ENCODE data around the gene ESYT3.

ESYT3 gene

GRCh38 chr3:138434276-138434874, at the start of gene ESYT3:
Gene ESYT3, plus strand, starts transcription at chr3:138434616. Its CDS starts 183 bp downstream, at chr3:138434799.
- Histone ChIP-seq H3K27ac (ENCODE audit: low read depth, low read length) (no peak within 1 kb of the TSS), H3K4me3 (ENCODE audit: low read depth, low read length) (peak within 1 kb of the TSS; percentile 66), H3K9ac (ENCODE audit: low read depth, low read length) (no peak within 1 kb of the TSS), H3K36me3 (ENCODE audit: control insufficient read depth, insufficient read depth, low read length) (no peaks in the 10 kb centered on the region), H3K27me3 (ENCODE audit: control insufficient read depth, insufficient read depth, low read length) (peaks cover 50% of the 10 kb centered on the region), H3K4me1 (ENCODE audit: control insufficient read depth, insufficient read depth, low read length) (peaks cover 5% of the 10 kb centered on the region; the same call in 1 of the 2 replicates), H3K9me3 (ENCODE audit: control insufficient read depth, insufficient read depth, low read length) (0 out of 2 replicates have a peak, but pooled peaks cover 5% of the 10 kb centered on the region)

DNA sequence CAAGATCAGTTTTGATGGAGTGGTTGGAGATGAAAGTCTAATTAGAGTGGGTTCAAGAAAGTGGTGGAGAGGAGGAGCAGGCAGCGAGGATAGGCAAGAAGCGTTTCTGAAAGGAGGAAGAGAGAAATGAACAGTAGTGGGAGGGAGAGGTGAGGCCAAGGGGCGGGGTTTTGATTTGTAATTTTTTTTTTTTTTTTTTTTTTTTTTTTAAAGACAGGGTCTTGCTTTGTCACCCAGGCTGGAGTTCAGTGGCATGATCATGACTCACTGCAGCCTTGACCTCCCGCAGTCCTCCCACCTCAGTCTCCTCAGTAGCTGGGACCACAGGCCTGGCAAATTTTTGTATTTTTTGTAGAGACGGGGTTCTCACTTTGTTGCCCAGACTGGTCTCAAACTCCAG, 49.4 kb upstream of the ESYT3 start:
- no peak overlapping the region for H3K4me3 ChIP-seq (ENCODE audit: low read depth, low read length)
- H3K27ac ChIP-seq (ENCODE audit: low read depth, low read length) = no peak overlapping the region
- 0 out of 2 replicates have a peak, but pooled peaks cover under 1% of the 10 kb centered on the region for H3K4me1 ChIP-seq (ENCODE audit: control insufficient read depth, insufficient read depth, low read length)
- H3K9me3 ChIP-seq (ENCODE audit: control insufficient read depth, insufficient read depth, low read length) = no peaks in the 10 kb centered on the region
- H3K9ac ChIP-seq (ENCODE audit: low read depth, low read length) = no peak overlapping the region
- no peaks in the 10 kb centered on the region for H3K27me3 ChIP-seq (ENCODE audit: control insufficient read depth, insufficient read depth, low read length)
- H3K36me3 ChIP-seq (ENCODE audit: control insufficient read depth, insufficient read depth, low read length) = no peaks in the 10 kb centered on the region

DNA sequence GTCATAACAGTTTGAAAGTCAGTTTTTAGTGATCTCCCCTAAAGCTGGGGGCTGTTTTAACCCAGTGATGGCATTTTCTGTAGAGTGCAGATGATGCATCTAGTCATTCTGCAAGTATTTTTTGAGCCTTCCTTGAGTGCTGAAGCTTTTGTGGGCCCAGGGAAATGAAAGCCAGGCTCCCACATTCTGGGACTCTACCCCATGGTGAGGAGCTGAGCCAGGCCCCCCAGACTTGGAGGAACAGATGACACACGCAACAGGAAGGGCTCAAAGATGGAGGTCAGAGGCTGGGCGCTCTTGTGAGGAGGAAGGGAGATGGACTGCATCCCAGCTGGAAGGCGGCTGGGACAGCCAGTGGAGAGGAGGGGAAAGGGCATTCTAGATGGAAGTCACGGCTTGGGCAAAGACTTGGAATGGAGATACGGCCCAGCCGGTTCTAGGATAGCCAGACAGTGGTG, 45.2 kb upstream of the ESYT3 start:
- H3K9ac ChIP-seq (ENCODE audit: low read depth, low read length) = no peak overlapping the region
- H3K4me1 ChIP-seq (ENCODE audit: control insufficient read depth, insufficient read depth, low read length) = peaks cover 5% of the 10 kb centered on the region; the same call in 1 of the 2 replicates
- no peaks in the 10 kb centered on the region for H3K27me3 ChIP-seq (ENCODE audit: control insufficient read depth, insufficient read depth, low read length)
- H3K4me3 ChIP-seq (ENCODE audit: low read depth, low read length) = no peak overlapping the region
- H3K9me3 ChIP-seq (ENCODE audit: control insufficient read depth, insufficient read depth, low read length) = no peaks in the 10 kb centered on the region
- no peaks in the 10 kb centered on the region for H3K36me3 ChIP-seq (ENCODE audit: control insufficient read depth, insufficient read depth, low read length)
- H3K27ac ChIP-seq (ENCODE audit: low read depth, low read length) = no peak overlapping the region

DNA sequence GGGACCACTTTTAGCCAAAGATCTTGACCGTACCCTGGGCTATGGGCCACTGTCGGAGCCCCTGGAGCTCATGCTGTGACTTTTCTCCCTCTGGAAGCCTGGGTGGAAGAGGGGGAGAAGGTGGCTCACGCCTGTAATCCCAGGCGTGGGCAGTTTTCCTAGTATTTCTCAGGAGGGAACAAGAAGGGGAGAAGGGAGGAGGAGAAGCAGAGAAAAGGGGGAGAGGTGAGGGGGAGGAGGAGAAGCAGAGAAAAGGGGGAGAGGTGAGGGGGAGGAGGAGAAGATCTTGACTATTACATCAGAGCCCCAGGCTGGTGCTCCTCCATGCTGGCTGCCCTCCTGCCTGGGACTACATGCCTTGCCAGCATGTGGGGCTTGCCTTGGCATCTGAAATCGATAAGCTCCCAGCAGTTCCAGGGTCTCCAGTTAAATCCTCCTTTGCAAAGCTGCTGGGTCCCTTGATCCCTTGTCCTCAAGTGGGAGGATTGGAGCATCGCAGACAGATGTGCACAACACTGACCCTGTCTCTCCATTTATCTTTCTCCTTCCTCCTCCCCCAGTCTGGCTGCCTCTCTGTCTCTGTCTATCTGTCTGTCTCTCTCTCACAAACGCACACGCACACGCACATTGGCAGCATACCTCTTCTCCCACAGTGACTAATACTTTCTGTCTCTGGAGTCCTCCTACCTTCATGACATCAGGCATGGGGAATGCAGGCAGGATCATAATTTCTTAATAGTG, 44.4 kb upstream of the ESYT3 start:
- Histone ChIP-seq H3K27ac (ENCODE audit: low read depth, low read length) (no peak overlapping the region), H3K4me1 (ENCODE audit: control insufficient read depth, insufficient read depth, low read length) (peaks cover 5% of the 10 kb centered on the region; the same call in 1 of the 2 replicates), H3K9ac (ENCODE audit: low read depth, low read length) (no peak overlapping the region), H3K27me3 (ENCODE audit: control insufficient read depth, insufficient read depth, low read length) (no peaks in the 10 kb centered on the region), H3K4me3 (ENCODE audit: low read depth, low read length) (no peak overlapping the region), H3K36me3 (ENCODE audit: control insufficient read depth, insufficient read depth, low read length) (no peaks in the 10 kb centered on the region), H3K9me3 (ENCODE audit: control insufficient read depth, insufficient read depth, low read length) (no peaks in the 10 kb centered on the region)

DNA sequence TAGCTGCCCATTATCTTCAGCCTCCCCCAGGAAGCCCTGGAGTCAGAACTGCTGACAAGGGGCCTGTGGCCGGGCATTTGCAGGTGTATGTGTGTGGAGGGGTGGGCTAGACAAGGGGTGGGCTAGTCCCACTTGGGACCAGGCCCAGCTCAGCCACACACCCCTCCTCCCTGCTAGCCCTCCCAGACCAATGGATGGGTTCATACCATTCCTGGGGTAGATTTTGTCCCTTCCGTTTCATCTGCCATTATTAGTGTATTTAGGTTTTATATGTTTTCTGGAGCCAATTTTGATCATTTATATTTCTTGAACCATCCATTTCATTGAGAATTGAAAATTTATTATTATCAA, 43.9 kb upstream of the ESYT3 start:
- H3K36me3 ChIP-seq (ENCODE audit: control insufficient read depth, insufficient read depth, low read length) = no peaks in the 10 kb centered on the region
- H3K4me1 ChIP-seq (ENCODE audit: control insufficient read depth, insufficient read depth, low read length) = peaks cover 5% of the 10 kb centered on the region; the same call in 1 of the 2 replicates
- H3K27ac ChIP-seq (ENCODE audit: low read depth, low read length) = no peak overlapping the region
- no peaks in the 10 kb centered on the region for H3K9me3 ChIP-seq (ENCODE audit: control insufficient read depth, insufficient read depth, low read length)
- H3K4me3 ChIP-seq (ENCODE audit: low read depth, low read length) = no peak overlapping the region
- H3K9ac ChIP-seq (ENCODE audit: low read depth, low read length) = no peak overlapping the region
- no peaks in the 10 kb centered on the region for H3K27me3 ChIP-seq (ENCODE audit: control insufficient read depth, insufficient read depth, low read length)

DNA sequence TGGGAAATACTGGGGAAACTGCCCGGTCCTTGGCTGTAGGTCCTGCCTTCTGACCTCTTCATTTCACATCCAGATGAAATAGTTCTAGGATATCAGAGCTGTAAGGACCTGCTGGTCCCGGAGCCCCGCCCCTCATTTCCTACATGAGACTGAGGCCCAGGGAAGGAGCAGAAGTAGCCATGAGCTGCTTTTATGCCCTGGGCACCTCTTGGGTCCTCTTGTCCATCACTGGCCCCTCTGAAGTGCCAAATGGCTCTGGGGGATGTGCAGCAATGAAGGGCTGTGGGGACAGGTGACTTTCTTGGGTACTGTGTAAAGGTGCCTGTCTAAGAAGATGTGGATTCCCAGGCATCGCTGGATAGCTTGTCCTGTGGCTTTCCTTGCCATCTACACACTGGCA, 40.3 kb upstream of the ESYT3 start:
- no peak overlapping the region for H3K9ac ChIP-seq (ENCODE audit: low read depth, low read length)
- no peaks in the 10 kb centered on the region for H3K27me3 ChIP-seq (ENCODE audit: control insufficient read depth, insufficient read depth, low read length)
- peaks cover 5% of the 10 kb centered on the region; the same call in 1 of the 2 replicates for H3K36me3 ChIP-seq (ENCODE audit: control insufficient read depth, insufficient read depth, low read length)
- H3K9me3 ChIP-seq (ENCODE audit: control insufficient read depth, insufficient read depth, low read length) = no peaks in the 10 kb centered on the region
- no peak overlapping the region for H3K27ac ChIP-seq (ENCODE audit: low read depth, low read length)
- H3K4me1 ChIP-seq (ENCODE audit: control insufficient read depth, insufficient read depth, low read length) = peaks cover 17% of the 10 kb centered on the region
- H3K4me3 ChIP-seq (ENCODE audit: low read depth, low read length) = no peak overlapping the region

DNA sequence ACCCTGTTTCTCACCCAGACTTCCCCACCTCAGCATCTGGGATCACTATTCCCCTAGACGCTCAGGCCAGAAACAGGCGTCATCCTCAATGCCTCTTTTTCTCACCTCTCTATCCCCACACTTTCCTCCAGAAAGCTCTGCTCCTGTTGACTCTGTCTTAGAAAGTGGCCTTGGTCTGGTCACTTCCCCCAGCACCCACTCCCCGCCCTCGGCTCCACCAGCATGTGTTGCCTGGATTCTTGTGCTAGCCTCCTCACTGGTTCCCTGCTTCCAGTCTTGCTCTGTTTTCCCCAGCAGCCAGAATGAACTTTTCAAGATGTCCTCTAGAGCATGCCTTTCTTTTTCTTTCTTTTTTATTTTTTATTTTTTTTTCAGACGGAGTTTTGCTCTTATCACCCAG, 39.7 kb upstream of the ESYT3 start:
- no peak overlapping the region for H3K9ac ChIP-seq (ENCODE audit: low read depth, low read length)
- peaks cover 8% of the 10 kb centered on the region; the same call in 1 of the 2 replicates for H3K36me3 ChIP-seq (ENCODE audit: control insufficient read depth, insufficient read depth, low read length)
- no peaks in the 10 kb centered on the region for H3K9me3 ChIP-seq (ENCODE audit: control insufficient read depth, insufficient read depth, low read length)
- no peak overlapping the region for H3K4me3 ChIP-seq (ENCODE audit: low read depth, low read length)
- H3K27ac ChIP-seq (ENCODE audit: low read depth, low read length) = no peak overlapping the region
- no peaks in the 10 kb centered on the region for H3K27me3 ChIP-seq (ENCODE audit: control insufficient read depth, insufficient read depth, low read length)
- peaks cover 17% of the 10 kb centered on the region for H3K4me1 ChIP-seq (ENCODE audit: control insufficient read depth, insufficient read depth, low read length)

DNA sequence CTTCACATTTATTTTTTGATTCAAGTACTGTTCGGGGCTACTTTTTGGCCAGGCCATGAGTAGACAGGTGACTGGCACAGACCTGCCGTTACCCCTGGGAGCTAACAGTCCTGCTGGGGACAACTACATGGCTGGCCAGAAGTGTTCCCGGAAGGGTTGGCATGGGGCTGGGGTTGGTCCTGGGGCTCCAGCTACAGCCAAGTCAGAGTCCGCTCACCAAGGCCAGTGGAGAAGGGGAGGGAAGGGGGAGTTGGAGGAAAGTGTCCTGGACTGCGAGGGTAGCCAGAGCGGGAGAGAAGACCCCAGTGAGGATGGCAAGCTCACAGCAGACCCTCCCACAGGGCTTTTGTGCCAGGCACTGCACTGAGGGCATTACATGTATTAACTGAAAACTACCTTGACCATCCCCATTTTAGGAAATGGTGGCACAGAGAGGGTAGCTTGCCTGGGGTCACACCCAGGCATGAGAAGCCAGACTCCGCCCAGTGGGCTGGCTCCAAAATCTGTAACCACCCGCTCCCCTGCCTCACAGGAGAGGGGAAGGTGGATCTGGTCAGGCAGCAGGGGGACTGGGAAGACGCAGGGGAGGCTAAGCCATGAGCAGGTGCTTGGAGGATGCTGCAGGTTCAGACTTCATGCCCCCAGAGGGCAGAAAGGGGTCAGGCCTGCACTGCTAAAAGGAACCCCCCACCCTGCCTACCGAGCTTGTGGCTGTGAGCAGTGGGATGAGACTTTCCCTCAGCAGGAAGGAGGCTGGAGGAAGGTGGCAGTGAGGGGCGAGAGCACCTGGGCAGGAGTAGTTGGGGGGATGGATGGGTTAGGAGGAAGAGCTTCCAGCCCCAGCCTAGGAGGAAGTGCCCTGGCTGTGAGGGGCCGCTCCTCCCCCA, 38.3 kb upstream of the ESYT3 start:
- H3K4me1 ChIP-seq (ENCODE audit: control insufficient read depth, insufficient read depth, low read length) = peaks cover 12% of the 10 kb centered on the region; the same call in 1 of the 2 replicates
- no peaks in the 10 kb centered on the region for H3K9me3 ChIP-seq (ENCODE audit: control insufficient read depth, insufficient read depth, low read length)
- H3K27me3 ChIP-seq (ENCODE audit: control insufficient read depth, insufficient read depth, low read length) = no peaks in the 10 kb centered on the region
- H3K4me3 ChIP-seq (ENCODE audit: low read depth, low read length) = no peak overlapping the region
- peaks cover 12% of the 10 kb centered on the region; the same call in 1 of the 2 replicates for H3K36me3 ChIP-seq (ENCODE audit: control insufficient read depth, insufficient read depth, low read length)
- H3K9ac ChIP-seq (ENCODE audit: low read depth, low read length) = no peak overlapping the region
- no peak overlapping the region for H3K27ac ChIP-seq (ENCODE audit: low read depth, low read length)

DNA sequence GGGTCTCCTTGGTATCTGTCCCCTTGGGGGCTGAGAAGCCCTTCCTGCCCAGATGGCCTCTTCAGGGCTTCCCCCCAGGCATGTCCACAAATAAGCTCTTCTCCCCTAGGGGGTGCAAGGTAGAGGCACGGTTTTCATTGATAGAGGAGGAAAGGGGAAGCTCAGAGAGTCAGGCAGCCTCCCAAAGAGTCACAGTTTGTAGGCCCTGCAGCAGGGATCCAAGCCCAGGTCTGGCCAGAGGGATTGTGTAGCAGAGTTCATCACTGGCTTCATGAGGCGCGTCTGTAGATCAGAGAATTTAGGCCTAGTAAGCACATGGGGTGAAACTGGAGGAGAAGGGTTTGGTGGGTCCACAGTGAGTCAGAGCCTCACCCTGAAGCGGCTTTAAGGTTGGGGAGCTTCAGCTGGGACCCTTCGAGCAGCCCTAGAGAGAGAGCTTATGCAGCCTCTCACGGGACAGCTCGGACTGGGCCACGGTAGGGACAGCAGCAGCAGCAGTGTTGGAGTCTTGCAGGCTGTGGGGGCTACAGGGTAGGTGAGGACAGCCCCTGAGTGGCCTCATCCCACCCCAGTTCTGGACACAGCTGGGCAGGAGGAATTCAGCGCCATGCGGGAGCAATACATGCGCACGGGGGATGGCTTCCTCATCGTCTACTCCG, 37.5 kb upstream of the ESYT3 start:
- Histone ChIP-seq H3K27me3 (ENCODE audit: control insufficient read depth, insufficient read depth, low read length) (no peaks in the 10 kb centered on the region), H3K9ac (ENCODE audit: low read depth, low read length) (no peak overlapping the region), H3K9me3 (ENCODE audit: control insufficient read depth, insufficient read depth, low read length) (no peaks in the 10 kb centered on the region), H3K4me3 (ENCODE audit: low read depth, low read length) (no peak overlapping the region), H3K4me1 (ENCODE audit: control insufficient read depth, insufficient read depth, low read length) (peaks cover 12% of the 10 kb centered on the region; the same call in 1 of the 2 replicates), H3K36me3 (ENCODE audit: control insufficient read depth, insufficient read depth, low read length) (peaks cover 13% of the 10 kb centered on the region; the same call in 1 of the 2 replicates), H3K27ac (ENCODE audit: low read depth, low read length) (no peak overlapping the region)

- Histone ChIP-seq H3K4me3 (ENCODE audit: low read depth, low read length) (no peak overlapping the region), H3K9me3 (ENCODE audit: control insufficient read depth, insufficient read depth, low read length) (no peaks in the 10 kb centered on the region), H3K27ac (ENCODE audit: low read depth, low read length) (no peak overlapping the region), H3K9ac (ENCODE audit: low read depth, low read length) (no peak overlapping the region), H3K36me3 (ENCODE audit: control insufficient read depth, insufficient read depth, low read length) (peaks cover 20% of the 10 kb centered on the region; the same call in 1 of the 2 replicates), H3K27me3 (ENCODE audit: control insufficient read depth, insufficient read depth, low read length) (no peaks in the 10 kb centered on the region), H3K4me1 (ENCODE audit: control insufficient read depth, insufficient read depth, low read length) (peaks cover 16% of the 10 kb centered on the region; the same call in 1 of the 2 replicates)
Measured at GRCh38 chr3:138397983-138398382, 36.4 kb upstream of the ESYT3 start.
